Mesenteric fat pad (tissue), 1 donor: ENCODE data around the gene CRYBA2. TPM values are rescaled to one million over a fixed set of nuclear protein-coding genes. Genes with fewer than 3 reads are reported as not detected.

Experiments used
- DNase-seq: peaks from one replicate; pipeline ENCODE4 v3.0.0-alpha.2; 2020; ENCODE audit warnings: low spot score
- total RNA-seq: library from RNA; stranded (reverse); fragmentation: NEBNext Ultra II Directional; extraction: Animal tissue kit (Norgen Biotek cat#: 25700); gene quantifications from one replicate; pipeline ENCODE4 v1.2.1, GENCODE V29; 2021
- donor health status: DM: yes; HTN: yes; CAD: no.

The CRYBA2 gene
- total RNA-seq, 1 donor from 2014 or later = not detected

DNA sequence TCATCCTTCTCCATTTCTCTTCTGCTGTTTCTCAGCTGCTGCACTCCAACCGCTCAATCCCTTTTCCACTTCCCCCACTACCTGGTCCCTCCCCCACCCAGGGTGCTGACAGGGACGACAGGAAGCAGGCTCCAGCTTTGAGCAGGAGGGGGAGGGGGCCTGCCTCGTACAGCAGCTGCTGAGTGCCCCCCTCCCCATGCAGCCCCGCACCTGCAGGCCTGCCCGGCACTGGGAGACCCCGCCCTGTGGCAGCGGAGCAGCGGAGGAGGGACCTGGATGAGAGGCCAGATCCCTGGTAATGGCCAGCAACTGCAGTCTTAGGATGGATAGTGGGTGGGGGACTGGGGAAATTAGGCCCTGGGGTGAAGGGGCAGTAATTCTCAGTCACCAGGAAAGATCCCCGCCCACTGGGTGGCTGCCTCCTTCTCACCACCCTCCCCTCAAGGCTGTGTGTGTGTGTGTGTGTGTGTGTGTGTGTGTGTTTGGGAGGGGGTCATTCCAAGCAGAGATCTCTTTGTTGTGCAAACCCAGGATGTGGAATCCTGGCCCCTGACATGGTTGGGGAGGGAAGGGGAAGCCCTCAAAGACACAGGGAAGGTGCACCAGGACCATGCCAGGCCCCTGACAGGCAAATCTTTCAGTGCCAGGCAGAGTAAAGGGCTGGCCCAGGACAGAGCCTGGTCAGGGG, 6.8 kb upstream of the CRYBA2 start:
- no peak for DNase-seq

DNA sequence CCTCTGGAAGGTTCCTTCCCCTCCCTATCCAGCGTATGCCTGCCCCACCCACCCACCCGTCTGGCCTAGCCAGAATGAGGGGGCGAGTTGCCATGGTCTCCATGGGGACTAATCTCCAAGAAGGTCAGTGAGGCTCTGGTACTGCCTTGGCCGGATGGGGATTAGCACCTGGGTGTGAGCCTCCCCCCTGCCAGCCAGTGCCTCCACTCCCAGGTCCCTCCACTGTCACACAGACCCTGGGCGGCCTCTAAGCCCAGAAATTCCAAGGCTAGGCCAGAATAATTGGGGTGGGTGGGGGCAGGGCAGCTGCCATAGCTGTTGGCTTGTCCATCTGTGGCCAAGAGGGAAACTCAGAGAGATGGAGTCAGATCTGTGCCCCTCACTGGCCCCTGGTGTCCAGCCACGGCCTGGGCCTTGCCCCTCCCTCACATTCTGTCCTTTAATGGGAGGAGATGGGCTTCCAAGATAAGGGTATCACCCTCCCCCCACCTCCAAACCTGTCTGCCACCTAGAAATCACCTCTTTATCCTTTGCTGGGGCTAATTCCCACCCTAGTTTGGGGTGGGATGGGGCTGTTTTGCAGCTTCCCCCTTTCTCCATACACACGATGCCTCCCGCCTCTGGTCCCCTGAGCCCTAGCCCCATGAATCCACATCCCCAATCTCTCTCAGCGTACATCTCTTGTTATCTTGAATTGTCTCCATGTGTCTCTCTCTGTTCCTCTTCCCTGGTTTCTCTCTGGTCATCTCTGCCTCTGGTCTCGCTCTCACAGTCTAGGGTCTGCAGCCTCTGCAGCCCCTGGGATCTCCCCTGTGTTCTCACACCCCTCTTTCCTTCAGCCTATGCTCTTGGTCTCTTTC, 6.0 kb upstream of the CRYBA2 start:
- no peak for DNase-seq

DNA sequence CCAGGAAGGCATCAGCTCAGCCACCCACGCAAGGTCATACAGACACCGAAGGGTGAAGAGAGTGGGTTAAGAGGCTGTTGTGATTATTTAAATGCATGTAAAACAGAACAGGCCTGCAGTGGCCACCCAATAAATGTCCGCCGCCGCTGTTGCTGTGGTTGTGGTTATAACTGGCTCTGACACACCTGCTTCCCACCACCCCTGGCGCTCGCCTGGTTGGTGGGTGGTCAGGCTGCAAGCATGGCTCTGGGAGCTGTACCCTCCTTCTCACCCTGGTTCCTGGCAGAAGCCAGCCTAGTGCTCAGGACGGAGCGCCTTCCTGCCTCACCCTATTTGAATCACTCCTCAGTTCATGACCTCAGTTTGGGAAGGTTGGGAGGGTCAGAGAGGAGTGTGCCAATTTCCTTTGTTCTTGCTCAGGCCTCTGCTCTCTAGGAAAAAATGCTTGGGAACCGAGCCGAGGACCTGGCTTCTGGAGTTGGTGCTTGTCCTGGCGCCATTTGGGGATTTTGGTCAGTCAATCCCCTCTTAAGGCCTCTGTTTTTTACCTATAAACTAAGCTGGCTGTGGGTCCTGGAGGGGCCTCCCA, 5.3 kb upstream of the CRYBA2 start:
- no peak for DNase-seq

DNA sequence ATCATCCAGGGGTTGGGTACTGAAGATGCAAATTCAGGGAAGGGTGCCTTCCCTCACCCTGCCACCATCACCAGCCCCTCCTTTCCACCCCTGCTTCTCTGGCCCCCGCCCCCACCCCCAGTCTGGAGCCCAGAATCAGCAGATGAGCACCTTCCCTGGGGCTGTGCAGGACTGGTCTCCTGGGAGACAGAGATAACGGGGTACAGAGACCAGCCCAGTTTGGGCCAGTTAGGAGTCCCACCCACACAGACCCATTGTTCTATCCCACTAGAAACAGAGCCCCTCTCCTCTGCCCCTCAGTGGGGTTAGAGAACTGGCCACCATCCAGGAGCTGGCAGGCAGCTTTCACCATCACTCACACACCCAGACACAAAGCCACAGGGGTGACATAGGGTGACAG, 4.5 kb upstream of the CRYBA2 start:
- DNase-seq = no peak

DNA sequence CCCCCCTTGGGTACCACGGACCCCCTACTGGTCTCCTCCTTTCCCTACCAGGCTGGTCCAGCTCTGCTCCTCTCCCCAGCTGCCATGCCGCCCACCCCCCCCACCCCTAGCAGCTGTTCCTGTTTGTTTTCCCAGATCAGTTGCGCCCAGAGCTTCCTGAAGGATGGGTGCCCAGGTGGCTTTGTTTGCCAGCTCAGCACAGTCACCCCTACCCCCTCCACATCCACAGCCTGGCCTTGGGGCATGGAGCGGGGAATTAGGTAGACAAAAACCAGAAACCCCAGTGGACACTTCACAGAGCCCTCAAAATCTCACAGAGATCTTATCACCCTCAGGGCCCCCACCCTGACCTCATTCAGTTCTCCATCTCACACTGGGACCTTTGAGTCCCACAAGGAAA, 3.7 kb upstream of the CRYBA2 start:
- no peak for DNase-seq

DNA sequence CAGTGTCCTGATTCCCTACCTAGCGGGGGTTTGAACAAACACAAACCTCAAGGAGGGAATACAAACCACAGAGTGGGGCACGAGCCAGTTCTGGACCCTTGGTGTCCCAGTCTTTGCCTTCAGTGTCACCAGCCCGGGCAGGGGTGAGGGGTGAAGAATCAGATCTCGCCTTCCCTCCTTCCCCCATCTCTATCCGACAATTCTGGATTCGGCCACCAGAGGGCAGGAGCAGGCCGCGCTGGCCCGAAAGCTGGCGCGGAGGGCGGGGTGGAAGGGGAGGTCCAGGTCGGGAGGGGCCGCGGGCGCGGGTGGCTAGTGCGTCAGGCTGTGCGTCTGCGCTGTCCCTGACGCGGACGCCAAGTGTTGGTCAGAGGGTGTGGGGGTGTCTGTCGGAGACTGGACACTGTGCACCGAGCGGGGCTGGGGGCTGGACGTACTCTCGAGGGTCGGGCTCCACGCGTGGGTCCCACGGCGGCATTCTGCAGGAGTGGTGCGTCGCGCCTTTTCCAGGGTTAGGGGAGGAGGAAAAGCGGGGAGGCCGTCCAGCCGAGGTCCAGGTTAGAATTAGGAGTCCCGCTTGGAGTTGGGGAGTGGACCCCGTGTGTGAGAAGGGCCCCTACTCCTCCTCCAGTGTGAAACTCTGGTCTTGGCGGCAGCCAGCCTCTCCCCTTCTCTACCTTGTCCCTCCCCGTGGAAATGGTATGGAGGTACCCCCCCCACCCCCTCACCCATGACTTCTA, 2.9 kb upstream of the CRYBA2 start:
- DNase-seq = peak; percentile 96

DNA sequence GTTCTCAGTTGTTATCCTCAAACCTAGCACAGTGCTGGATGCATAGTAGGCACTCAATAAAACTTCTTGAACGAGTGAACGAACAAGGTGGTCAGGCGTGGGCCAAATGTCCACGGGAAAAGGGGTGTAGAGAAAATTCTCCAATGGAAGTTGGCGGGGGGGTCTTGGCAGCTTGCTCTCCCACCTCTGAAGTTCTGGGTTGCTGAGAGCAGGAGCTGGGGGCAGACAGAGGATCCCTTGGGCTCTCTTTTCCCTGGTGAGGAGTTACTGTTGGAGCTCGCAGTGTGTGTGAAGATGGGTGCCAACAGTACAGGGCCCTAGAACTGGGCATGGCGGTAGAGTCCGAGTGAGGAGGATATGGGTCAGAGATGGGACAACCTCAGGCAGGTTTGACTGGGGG, 2.3 kb upstream of the CRYBA2 start:
- no peak for DNase-seq

DNA sequence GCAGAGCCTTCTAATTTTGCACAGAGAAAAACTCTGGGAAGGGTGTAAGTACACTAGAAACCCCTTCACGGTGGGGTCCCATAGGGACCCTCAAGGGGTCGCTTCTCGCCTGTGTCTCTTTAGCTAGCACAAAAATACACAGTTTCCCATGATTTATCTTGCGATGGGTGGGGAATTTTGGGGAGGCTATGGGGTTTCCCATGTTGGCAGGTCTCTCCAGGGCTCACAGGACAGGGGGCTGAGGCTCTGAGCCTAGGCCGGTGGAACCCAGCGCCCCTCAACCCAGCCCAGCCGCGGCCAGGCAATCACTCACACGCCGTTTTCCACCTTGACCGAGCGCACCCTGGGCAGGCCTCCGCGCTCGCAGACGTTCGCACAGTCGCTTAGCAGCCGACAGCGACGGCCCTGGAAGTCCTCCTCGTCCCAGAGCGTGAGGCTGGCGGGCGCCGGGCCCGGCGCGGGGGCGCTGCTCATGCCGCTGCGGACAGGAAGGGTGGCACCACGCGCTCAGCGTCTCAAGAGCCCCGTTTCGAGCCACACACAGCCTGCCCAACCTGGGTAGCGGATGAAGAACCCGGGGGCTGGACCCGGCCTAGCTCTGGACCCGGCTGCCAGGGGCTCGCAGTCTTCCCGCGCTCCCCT, 398 bp downstream of the CRYBA2 start:
- DNase-seq = no peak

DNA sequence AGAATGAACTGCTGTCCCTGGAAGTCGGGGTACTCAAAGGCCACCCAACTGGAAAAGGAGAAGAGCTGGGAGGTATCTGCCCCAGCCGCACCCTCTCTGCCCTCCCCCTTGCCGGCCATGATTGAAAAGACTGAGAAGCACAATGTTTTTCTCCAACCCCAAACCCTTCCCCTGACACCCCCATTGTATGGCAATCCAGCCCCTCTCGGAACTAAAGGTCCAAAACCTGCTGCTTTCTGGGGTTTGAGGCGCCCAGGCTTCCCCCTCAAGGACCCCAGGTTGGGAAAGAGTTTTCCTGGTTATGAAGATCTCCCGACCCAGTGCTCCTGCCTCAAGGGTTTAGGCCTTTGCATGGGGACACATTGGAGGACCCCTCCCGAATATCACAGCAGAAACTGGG, 1.0 kb downstream of the CRYBA2 start:
- DNase-seq = no peak

DNA sequence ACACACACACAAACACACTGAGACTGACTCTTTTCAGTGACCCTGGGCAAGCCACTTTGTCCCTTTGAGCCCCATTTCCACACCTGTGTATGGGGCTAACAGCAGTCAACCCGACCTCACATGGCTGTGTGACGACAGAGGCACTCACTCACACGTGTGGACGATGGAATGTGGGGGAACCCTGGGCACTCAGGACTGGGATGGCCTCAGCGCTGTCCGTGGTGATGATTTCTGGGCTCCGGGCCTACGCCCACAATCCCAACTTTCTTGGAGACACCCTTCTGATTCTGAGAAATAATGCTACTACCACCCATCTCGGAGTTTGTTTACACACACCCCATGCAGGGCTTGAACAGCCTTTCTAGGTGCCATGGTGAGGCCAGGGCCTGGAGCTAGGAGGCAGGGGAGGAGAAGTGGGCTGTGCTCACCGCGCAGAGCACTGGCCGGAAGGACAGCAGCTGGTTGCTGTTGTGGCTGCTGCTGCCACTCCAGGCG, 1.5 kb downstream of the CRYBA2 start:
- no peak for DNase-seq

DNA sequence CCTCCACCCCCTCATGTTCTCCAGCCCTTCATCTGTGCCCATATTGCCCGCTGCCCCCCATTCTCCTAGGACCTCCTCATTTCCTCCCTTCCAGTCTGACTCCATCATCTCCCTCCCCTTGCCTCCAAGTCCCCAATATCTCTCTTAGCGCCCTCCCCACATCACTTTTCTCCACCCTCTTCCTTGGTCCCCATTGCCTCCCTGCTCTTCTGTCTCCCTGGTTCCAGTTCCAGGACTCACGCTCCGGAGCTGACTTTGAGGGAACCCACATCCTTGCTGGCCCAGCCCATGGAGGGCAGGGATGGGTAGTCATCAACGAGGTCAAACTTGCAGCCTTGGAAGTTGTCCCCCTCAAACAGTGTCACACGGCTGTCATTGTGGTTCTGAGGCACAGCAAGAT, 2.6 kb downstream of the CRYBA2 start:
- no peak for DNase-seq

DNA sequence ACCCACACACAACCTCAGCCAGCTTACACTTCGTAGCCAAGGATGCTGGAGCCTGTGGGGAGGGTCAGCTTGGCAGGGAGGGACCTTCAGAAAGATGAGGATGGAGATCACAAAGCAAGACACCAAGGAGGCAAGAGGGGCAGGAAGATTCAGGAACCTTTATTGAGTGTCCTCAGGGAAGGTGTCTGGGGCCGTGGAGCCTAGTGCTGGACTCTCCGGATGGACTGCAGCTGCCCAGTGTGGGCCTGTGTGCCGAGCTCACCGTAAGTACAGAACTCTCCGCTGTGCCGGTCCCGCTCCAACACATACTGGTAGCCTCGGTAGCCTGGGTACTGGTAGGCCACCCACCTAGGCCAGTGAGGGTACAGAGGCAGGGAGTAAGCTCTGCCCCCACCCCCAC, 3.2 kb downstream of the CRYBA2 start:
- DNase-seq = no peak

DNA sequence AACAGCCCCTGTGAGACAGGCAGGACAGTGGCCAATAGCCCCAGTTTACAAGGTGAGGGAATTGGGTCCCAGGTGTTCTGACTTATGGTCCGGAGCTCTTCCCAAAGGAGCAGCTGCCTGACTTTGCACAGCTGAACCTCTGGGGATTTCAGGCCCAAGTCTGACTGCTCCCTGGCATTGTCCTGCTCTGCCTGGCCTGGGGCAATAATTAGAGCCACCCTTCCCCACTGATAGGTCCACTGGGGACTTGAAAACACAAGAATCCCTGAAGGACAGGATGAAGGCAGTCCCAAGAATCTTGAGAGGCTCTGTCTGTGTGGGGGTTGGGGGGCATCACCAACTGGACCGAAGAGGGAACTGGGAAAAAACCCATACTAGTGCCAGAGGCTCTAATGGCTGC, 4.6 kb downstream of the CRYBA2 start:
- no peak for DNase-seq

DNA sequence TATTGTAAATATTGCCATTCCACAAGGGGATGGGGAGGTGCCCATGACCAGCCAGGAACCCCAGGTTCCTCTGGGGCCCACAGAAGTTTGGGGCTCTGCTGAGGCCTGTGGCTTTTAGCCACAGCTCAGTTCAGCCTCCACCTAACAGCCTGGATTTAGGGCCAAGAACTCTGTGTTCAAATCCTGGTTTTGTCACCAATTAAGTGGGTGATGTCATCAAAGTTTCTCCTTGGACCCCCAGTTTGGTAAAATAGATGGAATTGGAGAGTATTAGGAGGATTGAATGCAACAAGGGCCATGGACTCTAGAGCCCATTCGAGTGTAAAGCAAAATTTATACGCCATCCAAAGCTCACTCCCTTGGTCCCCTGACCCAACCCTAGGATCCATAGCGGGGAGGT, 5.1 kb downstream of the CRYBA2 start:
- DNase-seq = no peak

DNA sequence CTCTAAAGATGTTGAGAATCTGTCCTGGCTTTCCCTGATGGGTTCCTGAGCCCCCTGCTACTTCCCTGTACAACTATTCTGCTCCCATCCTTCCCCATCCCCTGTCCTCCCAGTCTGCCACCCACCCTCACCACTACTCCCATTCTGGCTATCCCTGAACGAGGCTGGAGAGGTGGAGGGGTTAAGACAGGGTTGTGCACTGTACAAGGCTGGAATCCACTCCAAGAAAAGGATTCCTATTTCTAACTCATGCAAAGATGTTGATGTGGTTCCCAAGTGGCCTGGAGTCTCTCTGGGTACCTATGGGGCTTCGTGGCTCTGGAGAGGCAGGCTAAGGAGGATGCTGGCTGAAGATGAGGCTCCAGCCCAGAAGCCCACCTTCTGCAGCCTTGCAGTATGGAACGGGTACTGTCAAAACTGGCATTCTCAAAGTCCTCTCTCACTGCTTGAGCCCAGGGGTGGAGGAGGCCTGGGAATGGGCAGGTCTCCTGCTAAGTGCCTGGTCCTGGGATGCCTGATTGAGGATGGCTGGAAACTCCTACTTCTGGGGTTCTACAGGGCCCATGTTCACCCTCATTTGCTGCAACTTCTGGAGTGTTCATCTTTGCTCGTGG, 7.0 kb downstream of the CRYBA2 start:
- DNase-seq = no peak

DNA sequence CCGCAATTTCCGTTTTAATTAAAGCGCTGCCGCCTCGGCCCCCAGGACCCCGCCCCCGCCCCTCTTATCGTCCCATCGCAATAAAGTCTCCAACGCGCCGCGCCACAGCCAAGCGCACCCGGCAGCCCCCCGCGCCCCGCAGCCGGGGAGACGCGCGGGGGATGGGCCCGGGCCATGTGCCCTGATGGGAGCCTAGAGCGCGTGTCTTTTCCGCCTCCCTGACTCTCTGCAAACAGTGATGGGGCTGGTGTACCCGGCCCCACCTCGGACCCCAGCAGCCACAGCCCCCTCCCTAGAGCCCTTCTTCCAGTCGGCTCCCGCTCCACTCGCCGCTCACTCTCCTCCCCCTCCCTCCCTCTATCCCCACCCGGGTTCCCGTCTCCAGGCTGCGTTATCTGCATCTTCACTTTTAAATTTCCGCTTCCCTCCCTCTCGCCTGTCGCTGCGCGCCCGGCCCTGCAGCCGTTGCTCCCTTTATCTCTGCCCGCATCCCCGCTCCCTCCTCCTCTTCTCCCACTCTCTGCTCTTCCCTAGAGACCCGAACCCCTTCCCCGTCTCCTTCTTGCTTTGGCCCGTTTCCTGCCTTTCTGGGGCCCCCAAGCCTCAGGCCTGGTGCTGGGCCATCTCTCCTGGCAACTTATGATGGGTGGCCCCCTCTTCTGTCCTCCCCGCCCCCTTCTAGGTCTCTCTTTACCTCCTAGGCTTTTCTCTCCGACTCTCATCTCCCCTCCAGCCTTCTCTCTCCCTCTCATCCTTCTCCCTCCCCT, 7.7 kb downstream of the CRYBA2 start:
- no peak for DNase-seq

DNA sequence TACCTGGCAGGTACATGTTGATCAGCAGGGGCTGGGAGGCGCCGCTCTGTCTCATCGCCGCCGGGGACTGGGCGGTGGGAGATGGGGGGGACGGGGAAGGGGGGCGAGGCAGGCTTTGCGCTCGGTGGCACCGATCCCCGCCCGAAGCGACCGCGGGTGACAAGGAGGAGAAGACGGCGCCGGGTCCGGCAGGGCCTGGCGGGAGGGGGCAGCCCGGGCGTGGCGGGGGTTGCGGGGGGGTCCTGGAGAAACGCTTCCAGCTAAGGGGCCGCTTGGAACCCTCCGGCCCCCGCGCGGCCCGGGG, 8.2 kb downstream of the CRYBA2 start, which contains the start of gene FEV:
Gene FEV (minus strand): TSS at position 164 of the 304 bp plus-strand sequence. CDS start 109 bp downstream, at position 55.
- DNase-seq = no peak

DNA sequence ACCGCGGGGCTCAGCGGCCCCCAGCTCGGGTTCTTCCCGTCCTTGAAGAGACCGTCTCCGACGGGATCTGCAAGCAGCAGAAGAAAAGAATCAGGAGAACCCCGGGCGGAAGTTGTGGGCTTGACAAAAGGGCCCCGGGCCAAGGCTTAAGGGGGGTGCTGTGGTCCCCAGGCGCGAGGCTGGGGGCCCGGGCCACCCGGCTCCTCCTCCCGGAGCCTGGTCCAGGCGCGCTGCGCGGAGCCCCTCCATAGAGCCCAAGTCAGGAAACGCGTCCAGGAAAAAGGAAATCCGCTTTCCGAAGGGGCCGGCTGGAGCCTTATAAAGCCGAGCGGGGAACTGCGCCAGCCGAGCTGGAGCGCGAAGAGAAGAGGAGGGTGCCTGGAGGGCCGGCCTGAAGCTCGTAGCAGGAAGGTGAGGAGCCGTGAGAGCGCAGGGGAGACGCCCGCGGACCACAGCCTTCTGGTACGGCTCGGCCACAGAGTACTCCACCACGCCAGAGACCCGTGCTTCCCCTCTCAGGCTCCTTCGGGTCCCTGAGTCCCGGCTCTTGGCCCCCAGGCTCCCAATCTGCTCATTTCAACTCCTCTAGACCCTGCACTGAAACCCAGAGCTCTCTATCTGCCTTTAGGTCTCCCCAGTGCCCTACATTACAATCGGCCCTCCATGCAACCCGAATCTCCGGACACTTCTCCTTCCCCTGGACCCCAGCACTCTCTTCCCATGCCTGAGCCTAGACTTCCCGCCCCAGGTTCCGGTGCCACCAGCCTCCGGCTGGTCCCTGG, 8.8 kb downstream of the CRYBA2 start:
- no peak for DNase-seq

DNA sequence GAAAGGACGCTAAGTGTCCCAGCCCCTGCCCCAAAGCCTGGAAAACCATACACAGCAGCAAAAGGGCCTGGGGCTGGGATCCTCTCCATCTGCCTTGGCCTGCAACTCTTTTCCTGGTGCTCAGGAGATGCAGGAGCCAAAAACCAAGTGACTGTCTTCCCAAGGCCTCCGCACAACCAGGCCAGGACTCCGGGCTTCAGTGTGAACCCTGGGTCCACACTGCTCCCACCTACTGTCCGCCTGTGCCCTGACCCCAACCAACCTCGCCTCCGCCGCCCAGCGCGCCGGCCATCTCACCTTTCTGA, 9.3 kb downstream of the CRYBA2 start:
- DNase-seq = no peak
